Keratinocyte (primary cell): ENCODE measurements around the gene FYB1.

Experiments
- EZH2 ChIP-seq: IDR thresholded peaks from one replicate; pipeline ENCODE4 v1.6.1; 2012; ENCODE audit warnings: inconsistent platforms, mild to moderate bottlenecking, low read length, moderate library complexity
- TF ChIP-seq, protein P1 (sequence below), 3 experiments: IDR thresholded peaks in 1 of 3; conservative IDR thresholded peaks in 1 of 3; optimal IDR thresholded peaks in 1 of 3; 2 replicates in 2 of 3; 3 replicates in 1 of 3; pipeline versions ENCODE3 to v1.5.1; 2011; ENCODE audit warnings: low read length in 3 of 3, mild to moderate bottlenecking in 3 of 3, moderate library complexity in 2 of 3, control low read depth in 1 of 3, inconsistent platforms in 1 of 3; ENCODE audit not compliant: insufficient read depth in 2 of 3; ENCODE audit errors: extremely low read depth in 1 of 3

- TF ChIP-seq, protein P1, sequence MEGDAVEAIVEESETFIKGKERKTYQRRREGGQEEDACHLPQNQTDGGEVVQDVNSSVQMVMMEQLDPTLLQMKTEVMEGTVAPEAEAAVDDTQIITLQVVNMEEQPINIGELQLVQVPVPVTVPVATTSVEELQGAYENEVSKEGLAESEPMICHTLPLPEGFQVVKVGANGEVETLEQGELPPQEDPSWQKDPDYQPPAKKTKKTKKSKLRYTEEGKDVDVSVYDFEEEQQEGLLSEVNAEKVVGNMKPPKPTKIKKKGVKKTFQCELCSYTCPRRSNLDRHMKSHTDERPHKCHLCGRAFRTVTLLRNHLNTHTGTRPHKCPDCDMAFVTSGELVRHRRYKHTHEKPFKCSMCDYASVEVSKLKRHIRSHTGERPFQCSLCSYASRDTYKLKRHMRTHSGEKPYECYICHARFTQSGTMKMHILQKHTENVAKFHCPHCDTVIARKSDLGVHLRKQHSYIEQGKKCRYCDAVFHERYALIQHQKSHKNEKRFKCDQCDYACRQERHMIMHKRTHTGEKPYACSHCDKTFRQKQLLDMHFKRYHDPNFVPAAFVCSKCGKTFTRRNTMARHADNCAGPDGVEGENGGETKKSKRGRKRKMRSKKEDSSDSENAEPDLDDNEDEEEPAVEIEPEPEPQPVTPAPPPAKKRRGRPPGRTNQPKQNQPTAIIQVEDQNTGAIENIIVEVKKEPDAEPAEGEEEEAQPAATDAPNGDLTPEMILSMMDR (optimal IDR thresholded peaks at IDR 0.05 in 1 of 3, IDR thresholded peaks at IDR 0.05 in 1 of 3, conservative IDR thresholded peaks at IDR 0.05 in 1 of 3; ENCODE audit: extremely low read depth in 1 of 3, insufficient read depth in 2 of 3, low read length in 3 of 3) = no peak
- TF ChIP-seq EZH2 = no peak
These were observed 100.7 kb downstream of the FYB1 start for GRCh38 chr5:39118638-39119037.
